Parathyroid adenoma (tissue), 2 donors: ENCODE data around the gene RAN.
"Not testable (repeated sequence)": the region's sequence is repeated elsewhere in the genome, so short reads cannot be mapped to it uniquely, and the experiment has no call there.

ENCODE experiments used
- H2AFZ ChIP-seq: fragments of 300-600 bp; sonication (generic); one replicate; pipeline ENCODE4 v1.7.0; 2017; ENCODE audit warnings: antibody characterized with exemption, mild to moderate bottlenecking
- H3K27ac ChIP-seq: fragments of 300-600 bp; sonication (generic); one replicate; pipeline ENCODE4 v1.7.0; 2017
- H3K27me3 ChIP-seq: fragments of 300-600 bp; sonication (generic); one replicate; pipeline ENCODE4 v1.7.0; 2017; ENCODE audit warnings: low read length; ENCODE audit not compliant: control insufficient read depth, insufficient read depth
- H3K36me3 ChIP-seq: fragments of 300-600 bp; sonication (generic); one replicate; pipeline ENCODE4 v1.7.0; 2017; ENCODE audit warnings: low read length; ENCODE audit not compliant: control insufficient read depth, insufficient read depth
- H3K4me1 ChIP-seq: fragments of 300-600 bp; sonication (generic); one replicate; pipeline ENCODE4 v1.7.0; 2017; ENCODE audit warnings: control low read depth
- H3K4me2 ChIP-seq: fragments of 300-600 bp; sonication (generic); one replicate; pipeline ENCODE4 v1.7.0; 2017; ENCODE audit warnings: low read length
- H3K4me3 ChIP-seq: fragments of 300-600 bp; sonication (generic); one replicate; pipeline ENCODE4 v1.7.0; 2017; ENCODE audit warnings: low read depth, low read length
- H3K79me2 ChIP-seq: fragments of 300-600 bp; sonication (generic); one replicate; pipeline ENCODE4 v1.7.0; 2017; ENCODE audit warnings: control low read depth
- H3K9ac ChIP-seq: fragments of 300-600 bp; sonication (generic); one replicate; pipeline ENCODE4 v1.7.0; 2017; ENCODE audit warnings: mild to moderate bottlenecking
- H3K9me3 ChIP-seq: fragments of 300-600 bp; sonication (generic); one replicate; pipeline ENCODE4 v1.7.0; 2017; ENCODE audit warnings: low read length; ENCODE audit not compliant: control insufficient read depth
- TF ChIP-seq, protein P1 (sequence below): fragments of 300-600 bp; sonication (generic); IDR thresholded peaks from one replicate; pipeline ENCODE4 v1.7.0; 2017; ENCODE audit warnings: antibody characterized with exemption, mild to moderate bottlenecking
- donor health status: primary hyperparathyroidism.

Gene RAN

DNA sequence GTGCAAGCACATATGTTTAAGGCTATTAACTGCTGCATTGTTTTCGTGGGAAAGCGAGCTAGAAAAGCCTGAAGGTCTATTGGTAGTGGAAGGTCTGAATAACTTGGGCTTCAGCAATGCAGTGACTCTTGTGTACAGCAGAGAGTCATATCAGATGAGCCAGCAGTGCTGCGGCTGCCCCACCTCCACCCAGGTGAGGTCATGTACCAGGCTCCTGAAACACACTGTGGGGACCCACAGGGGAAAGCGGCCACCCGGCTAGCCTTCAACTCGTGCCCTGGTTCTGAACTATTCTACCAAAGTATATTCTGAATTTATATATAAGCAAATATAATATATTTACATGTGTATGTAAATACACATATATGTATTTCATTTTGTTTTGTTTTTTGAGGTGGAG is 12.7 kb upstream of the RAN start:
- no peak overlapping the region for H3K27ac ChIP-seq
- no peak overlapping the region for H3K4me2 ChIP-seq
- no peak overlapping the region for H3K4me3 ChIP-seq
- H3K27me3 ChIP-seq, result no peaks in the 10 kb centered on the region
- H3K36me3 ChIP-seq, result no peaks in the 10 kb centered on the region
- TF ChIP-seq, protein P1, sequence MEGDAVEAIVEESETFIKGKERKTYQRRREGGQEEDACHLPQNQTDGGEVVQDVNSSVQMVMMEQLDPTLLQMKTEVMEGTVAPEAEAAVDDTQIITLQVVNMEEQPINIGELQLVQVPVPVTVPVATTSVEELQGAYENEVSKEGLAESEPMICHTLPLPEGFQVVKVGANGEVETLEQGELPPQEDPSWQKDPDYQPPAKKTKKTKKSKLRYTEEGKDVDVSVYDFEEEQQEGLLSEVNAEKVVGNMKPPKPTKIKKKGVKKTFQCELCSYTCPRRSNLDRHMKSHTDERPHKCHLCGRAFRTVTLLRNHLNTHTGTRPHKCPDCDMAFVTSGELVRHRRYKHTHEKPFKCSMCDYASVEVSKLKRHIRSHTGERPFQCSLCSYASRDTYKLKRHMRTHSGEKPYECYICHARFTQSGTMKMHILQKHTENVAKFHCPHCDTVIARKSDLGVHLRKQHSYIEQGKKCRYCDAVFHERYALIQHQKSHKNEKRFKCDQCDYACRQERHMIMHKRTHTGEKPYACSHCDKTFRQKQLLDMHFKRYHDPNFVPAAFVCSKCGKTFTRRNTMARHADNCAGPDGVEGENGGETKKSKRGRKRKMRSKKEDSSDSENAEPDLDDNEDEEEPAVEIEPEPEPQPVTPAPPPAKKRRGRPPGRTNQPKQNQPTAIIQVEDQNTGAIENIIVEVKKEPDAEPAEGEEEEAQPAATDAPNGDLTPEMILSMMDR, result no peak
- H2AFZ ChIP-seq, result no peak overlapping the region
- no peaks in the 10 kb centered on the region for H3K79me2 ChIP-seq
- no peaks in the 10 kb centered on the region for H3K4me1 ChIP-seq
- no peaks in the 10 kb centered on the region for H3K9me3 ChIP-seq
- no peak overlapping the region for H3K9ac ChIP-seq

DNA sequence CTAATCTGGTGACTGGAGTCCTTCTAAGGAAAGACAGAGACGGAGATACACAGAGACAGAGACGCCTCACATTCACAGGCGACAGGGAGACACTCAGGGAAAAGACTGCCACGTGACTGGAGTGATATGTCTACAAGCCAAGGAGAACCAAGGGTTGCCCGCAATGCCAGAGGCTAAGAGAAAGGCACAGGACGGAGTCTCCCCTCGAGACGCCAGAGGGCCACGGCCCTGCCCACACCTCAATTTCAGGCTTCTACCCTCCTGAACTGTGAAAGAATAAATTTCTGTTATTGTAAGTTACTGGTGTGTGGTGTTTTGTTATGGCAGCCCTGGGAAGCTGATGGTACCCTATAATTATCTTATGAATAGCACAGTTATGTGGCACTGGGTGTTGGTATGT is 11.6 kb upstream of the RAN start:
- Histone ChIP-seq H3K4me1 (no peaks in the 10 kb centered on the region), H3K4me2 (no peak overlapping the region), H3K27me3 (no peaks in the 10 kb centered on the region), H2AFZ (no peak overlapping the region), H3K4me3 (no peak overlapping the region), H3K36me3 (no peaks in the 10 kb centered on the region), H3K27ac (no peak overlapping the region), H3K79me2 (no peaks in the 10 kb centered on the region), H3K9me3 (no peaks in the 10 kb centered on the region), H3K9ac (no peak overlapping the region)
- TF ChIP-seq, protein P1, result no peak

GRCh38 chr12:130862161-130862560 is 9.7 kb upstream of the RAN start:
- Histone ChIP-seq H3K27me3 (no peaks in the 10 kb centered on the region), H3K4me2 (no peak overlapping the region), H3K4me1 (no peaks in the 10 kb centered on the region), H3K4me3 (no peak overlapping the region), H3K27ac (no peak overlapping the region), H3K79me2 (no peaks in the 10 kb centered on the region), H2AFZ (no peak overlapping the region), H3K9ac (no peak overlapping the region), H3K36me3 (no peaks in the 10 kb centered on the region), H3K9me3 (no peaks in the 10 kb centered on the region)
- TF ChIP-seq, protein P1, result no peak

GRCh38 chr12:130862771-130863170 is 9.1 kb upstream of the RAN start:
- H3K27ac ChIP-seq, H3K36me3 ChIP-seq, H2AFZ ChIP-seq, H3K4me3 ChIP-seq, H3K27me3 ChIP-seq, H3K9ac ChIP-seq, H3K4me2 ChIP-seq, H3K4me1 ChIP-seq, H3K79me2 ChIP-seq, H3K9me3 ChIP-seq: not testable (repeated sequence)

DNA sequence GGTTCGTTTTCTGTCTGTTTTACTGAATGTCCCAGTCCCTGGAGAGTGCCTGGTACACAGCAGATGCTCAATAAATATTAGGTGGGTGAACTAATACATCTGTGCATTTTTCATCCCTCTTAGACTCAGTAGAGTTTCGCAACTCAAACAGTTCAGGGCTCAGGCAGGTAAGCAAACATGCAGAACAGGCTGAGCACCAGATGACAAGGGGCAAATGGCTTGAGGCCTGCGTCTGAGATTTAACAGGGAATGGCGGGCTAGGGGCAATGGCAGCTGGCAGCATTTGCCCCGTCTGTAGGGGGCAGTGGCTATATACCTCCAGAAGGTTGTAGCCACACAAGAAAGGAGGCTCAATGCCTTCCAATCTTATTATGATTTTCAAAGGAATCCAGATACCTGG is 8.6 kb upstream of the RAN start:
- no peaks in the 10 kb centered on the region for H3K27me3 ChIP-seq
- H3K4me1 ChIP-seq, result no peaks in the 10 kb centered on the region
- no peak overlapping the region for H3K27ac ChIP-seq
- H3K4me2 ChIP-seq, result no peak overlapping the region
- TF ChIP-seq, protein P1, result no peak
- H3K9ac ChIP-seq, result no peak overlapping the region
- no peaks in the 10 kb centered on the region for H3K79me2 ChIP-seq
- no peak overlapping the region for H2AFZ ChIP-seq
- H3K36me3 ChIP-seq, result no peaks in the 10 kb centered on the region
- H3K4me3 ChIP-seq, result no peak overlapping the region
- H3K9me3 ChIP-seq, result no peaks in the 10 kb centered on the region
